HPDE6-E6E7 (cell line): Measurements from ENCODE around the gene PSMD3.

ENCODE experiments used
- DNase-seq: peaks from one replicate; pipeline ENCODE4 v3.0.0; 2011; ENCODE audit warnings: missing footprints; ENCODE audit errors: extremely low spot score

PSMD3 gene

DNA sequence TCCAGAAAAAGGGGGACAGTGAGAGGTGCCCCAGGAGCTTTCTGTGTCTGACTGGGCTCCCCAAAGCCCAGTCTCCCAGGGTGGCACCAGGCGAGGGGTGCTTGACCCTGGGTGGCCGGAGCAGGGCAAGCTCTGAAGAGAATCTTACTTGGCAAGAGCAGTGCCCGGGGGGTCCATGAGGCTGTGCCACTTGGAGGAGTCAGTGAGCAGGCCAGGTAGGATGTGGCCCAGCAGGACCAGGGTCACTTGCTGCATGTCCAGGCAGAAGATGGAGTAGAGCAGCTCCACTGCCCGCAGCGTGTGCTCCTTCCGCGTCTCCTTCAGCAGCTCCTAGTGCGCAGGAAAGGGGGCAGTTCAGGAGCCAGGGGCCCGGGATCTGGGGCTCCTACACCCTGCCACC is 41.9 kb downstream of the PSMD3 start:
- no peak for DNase-seq

DNA sequence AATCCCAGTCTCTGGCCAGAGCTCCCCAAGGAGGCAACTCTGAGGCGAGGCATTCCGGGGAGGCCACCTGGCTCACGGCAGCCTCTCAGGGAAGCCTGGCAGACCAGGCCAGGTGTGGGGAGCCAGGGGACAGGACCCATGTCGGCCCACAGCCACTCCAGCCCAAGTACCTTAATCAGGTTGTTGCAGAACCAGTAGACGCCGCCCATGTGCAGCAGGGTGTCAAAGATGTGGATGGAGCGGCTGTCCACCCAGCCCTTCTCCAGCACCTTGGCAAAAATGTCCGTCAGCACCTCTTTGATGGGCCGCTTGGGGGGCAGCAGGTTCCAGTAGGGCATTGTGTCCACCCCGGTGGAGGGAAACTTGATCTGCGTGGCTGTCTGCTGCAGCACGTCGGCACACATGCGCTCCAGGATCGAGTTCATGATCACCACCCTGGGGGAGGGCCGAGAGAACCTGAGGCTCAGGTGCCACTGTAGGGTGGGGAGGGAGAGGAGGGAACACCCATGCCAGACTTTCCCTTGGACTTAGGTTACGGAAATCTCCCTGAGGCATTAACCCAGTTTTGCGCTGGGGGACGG is 42.4 kb downstream of the PSMD3 start:
- no peak for DNase-seq

DNA sequence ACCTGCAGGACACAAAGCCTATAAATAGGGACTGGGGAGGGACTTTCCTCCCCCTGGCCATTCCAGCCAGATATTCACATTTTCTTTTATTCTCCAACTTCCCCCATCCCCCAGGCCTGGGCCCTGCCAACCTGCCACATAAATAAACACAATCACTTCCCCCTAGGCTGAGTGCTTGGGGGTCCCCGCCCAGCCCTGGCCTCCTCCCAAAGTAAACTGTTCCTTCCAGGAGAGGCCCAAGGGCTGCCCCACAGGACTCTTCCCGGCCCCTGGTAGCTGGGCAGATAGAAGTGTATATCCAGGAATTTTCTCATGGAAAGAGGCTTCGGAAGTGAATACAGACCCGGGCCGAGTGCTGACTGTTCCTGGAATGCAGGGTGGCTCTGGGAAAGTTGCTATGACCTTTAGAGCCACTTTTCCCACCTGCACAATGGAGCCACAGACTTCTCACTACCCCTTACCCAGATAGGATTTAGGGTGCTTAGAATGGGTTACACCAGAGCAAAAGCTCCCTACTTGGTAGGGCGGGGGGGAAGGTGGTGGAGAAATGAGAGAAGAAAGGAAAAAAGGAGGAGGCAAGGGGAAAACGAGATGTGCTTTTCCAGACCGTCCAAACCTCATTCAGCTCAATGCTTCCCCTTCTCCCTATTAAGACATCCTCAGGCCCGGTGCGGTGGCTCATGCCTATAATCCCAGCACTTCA is 43.1 kb downstream of the PSMD3 start:
- no peak for DNase-seq

DNA sequence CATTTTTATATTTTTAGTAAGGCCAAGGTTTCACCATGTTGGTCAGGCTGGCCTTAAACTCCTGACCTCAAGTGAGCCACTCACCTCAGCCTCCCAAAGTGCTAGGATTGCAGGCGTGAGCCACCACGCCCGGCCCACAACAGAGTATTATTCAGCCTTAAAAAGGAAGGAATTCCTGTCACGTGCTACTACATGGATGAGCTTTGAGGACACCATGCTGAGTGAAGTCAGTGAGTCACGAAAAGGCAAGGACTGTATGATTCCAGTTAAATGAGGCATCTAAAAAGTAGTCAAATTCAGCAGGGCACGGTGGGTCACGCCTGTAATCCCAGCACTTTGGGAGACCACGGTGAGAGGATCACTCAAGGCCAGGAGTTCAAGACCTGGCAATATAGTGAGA is 44.3 kb downstream of the PSMD3 start:
- no peak for DNase-seq

DNA sequence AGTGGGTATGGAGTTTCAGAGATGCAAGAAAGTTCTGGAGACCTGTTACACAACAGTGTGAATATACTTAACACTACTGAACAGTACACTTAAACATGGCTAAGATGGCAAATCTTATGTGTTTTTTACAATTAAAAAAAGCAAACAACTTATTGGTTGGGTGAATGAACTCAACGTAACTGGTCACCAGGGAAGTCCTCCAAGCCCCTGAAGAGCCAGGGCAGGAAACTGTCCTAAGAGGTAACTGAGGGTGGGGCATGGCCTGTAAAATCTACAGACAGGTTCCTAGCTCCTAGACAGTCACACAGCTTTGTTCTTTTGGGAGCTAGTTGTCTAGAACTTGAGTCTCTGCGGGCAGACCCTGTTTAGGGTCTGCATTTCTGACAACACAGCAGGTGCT is 45.0 kb downstream of the PSMD3 start:
- no peak for DNase-seq

DNA sequence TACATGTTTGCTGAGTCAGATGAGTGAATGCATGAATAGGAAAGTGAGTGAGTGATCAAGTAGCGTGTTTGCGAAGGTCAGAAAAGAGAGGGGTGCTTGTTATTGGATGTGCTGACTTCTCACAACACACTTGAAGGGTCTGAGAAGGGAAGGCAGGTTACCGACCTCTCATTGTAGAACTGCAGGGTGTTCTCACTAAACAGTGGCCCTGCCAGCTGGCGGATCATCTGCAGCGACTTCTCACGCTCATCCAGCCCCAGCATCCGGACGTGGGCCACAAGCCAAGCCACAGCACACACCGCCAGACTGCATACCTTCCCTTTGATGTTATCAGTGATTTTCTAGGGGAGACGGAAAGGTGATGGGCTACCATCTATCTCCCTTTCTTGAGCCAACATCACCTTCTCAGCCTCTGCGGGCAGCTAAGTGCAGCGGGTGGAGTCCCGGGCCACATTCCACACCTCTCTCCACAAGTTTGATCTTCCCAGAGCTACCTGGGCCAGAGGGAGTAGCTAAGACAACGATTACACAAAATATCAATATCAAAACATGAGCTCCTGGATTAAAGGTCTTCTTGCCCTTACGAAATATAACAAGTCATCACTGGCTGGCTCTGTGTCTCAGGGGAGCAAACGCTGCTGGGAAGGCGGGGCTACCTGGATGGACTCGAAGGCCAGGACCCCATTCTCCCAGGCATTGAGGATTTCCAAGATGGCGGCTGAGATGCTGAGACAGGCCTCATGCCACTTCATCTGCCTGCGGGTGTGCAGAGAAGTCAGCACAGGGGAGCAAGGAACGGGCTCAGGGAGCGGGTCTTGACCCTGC is 45.6 kb downstream of the PSMD3 start:
- DNase-seq, result no peak

DNA sequence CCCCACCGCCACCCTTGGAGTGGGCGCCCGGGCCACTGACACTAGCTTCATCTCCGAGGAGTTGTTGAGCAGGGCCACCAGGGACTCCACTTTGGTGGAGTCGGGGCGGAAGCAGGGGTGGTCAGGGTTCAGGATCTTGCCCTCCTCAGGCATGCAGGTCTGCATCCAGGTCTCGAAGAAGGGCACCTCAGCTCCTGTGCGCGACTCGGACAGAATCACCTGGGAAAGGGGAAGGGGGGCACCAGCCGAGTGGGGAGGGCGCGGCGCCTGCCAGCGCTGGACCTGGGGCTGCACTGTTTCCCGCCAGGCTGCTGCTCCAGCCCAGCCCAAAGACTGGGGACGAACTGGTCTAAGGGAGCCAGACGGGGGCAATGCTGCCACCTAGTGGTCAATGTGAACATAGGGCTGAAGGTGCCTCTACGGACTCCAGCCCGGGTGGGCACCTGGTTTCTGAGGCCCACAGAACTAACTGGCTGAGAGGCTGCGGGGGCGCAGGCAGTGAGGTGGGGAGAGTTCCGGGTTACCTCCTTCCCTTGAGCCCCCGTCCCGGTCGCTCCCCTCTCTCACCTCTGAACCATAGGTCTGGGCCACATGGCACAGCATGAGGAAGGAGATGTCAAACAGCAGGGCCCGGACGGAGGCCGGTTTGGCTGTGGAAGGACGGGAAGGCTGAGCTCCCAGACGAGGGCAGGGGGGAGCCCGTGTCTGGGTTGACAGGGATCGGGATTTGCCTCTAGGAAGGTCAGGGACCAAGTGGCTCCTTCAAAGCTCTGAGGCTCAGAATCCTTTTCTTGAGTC is 46.4 kb downstream of the PSMD3 start:
- DNase-seq, result peak; percentile 88

DNA sequence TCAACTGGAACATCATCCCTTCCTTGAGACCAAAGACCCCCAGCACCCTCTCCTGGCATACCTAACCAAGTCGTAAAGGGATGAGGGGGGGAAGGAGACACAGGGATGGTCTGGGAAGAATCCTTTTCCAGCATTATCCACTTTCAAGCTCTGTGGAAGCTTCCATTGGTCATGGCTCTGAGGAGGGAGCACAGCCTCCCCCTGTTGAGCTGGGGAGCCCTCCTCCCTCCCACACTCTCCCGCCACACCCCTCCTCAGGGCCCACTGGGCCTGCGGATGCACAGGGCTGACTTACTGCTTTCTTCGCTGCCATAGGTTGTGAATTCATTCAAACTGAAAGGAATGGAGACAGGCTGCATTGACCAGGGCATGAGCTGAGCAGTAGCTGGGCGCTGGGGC is 47.0 kb downstream of the PSMD3 start:
- no peak for DNase-seq

DNA sequence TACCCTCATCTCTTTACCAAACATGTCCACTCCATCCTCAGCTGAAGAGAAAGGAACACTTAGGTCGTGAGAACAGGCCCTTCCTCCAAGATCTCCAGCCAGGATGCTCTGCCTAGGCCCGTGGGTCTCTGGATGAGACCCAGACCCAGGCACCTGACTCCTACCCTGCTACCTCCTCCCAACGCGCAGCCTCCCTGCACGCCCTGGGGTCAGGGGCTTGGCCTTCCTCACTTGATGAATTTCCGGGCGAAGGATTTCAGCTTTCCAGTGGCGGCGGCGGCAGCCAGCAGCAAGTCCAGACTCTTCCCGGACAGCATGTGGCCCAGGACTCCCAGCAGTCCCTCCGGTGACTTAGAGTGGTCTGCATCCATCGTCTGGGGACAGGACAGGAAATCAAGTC is 48.0 kb downstream of the PSMD3 start:
- DNase-seq, result no peak

DNA sequence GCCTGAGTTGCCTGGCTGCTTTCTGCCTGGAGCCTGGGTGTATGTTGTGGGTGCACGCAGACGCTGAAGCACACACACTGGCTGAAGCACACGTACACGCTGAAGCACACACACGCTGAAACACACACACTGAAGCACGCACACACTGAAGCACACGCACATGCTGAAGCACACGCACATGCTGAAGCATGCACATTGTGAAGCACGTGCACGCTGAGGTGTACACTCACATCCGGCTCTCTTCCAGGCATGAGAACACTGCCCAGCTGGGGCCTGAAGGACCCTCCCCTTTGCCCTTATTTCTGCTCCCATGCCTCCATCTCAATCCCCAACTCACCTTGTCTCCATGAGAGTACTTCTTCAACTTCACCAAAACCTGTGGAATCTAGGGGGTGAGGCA is 51.1 kb downstream of the PSMD3 start:
- DNase-seq, result no peak

DNA sequence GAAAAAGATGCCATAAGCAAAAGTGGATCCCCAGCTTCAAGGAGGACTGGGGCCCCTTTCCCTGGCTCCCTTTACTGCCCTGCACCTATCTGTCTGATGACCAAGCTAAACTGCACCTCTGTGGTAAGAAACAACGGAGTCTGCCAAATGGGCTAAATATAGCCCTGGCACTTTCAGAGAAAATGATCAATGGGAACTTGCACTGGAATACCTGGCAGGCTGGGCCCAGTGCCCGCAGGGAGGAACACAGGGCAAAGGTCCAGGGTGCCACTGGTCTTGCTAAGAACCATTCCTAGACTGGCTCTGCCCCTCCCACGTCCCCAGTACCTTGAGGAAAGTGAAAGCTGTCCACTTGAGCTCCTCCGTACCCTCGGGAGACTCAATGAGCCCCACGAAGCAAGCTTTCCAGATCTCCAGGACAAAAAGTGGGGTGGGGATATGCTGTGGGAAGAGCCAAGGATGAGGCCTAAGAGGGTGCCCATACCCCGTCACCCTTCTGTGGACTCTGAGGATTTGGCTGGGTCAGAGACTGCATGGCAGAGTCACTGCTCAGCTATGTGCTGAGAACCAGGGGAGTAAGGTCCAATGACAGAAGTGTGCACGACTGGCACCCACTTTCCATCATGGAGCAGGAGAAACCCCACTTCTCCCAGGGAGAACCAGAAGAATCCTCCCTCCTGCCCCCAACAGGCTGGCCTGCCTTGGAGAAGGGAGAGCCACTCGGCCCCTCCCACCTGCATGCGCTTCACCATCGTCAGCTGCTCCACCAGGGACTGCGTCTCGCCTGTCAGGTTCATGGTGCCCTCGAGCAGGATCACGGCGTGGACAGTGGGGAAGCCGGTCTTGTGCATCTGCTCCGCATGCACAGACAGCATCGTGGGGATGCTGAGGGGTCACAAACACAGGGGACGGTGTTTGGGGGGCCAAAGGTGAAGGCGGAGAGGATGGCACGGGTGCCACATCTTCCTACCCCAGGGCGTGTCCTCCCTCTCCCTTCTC is 52.0 kb downstream of the PSMD3 start:
- no peak for DNase-seq

DNA sequence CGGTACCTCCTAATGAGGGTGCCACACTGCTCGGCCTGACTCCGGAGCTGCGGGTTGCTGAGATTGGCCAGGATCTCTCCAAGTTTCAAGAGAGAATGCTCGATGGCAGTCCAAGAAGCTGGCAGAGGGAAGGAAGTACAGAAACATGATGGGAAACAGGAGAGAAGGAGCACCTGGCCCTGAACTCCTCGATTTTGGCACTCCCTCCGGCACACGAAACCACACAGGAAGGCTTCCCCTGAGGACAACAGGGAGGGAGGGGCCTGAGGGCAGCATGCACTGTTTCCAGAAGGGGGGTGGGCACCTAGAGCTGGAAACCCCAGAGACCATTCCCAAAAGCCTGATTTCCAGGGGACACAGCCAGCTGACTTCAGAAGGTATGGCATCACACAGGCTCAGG is 52.7 kb downstream of the PSMD3 start:
- no peak for DNase-seq

DNA sequence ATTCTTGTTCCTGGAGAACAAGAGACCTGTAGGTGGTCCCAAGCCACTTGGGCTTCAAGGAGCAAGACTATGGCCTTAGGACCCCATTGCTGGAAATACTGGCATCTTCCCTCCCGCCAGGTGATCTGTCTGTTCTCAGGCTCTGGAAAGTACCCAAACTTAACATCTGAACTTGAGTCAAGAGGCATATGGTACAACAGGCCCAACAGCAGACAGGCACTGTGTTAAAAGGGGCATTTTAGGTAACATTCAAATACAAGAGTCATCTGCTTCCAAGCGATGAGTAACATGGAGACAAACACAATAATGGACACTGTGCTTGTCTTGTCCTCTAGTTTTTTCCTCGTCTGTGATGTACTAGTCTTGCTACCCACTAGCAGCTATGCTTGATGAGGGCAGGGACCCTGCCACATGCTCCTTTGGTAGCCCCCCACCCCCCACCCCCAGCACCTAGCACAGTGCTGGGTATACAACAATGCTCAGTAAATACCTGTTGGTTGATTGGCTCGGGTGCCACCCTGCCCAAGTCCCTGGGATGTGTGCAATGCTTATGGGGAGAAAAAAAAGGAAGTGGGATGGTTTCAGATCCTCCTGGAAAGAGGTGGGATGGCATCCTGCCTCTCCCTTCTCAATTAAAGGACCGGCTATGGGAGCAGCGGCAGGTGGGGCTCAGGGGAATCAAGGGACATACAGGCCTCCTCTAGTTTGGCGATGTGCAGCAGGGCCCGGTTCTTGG is 54.0 kb downstream of the PSMD3 start:
- DNase-seq, result no peak

DNA sequence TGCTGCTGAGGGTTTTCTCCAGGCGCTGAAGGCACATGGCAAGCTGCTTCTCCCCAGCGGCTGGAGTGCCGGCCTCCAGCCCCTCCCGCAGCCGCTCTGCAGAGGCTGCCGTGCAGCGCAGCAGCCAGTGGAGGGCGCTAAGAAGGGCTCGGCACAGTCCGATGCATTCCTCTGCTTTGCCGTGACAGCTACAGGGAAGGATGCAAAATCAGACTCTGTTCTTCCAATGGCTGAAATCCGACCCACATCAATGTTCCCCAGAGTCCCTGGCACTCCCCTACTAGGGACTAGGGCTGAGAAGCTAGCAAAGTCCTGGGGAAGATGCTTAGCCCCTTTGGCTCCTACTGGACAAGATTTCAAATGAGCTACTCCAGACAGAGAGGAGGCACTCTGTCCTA is 54.6 kb downstream of the PSMD3 start:
- no peak for DNase-seq

DNA sequence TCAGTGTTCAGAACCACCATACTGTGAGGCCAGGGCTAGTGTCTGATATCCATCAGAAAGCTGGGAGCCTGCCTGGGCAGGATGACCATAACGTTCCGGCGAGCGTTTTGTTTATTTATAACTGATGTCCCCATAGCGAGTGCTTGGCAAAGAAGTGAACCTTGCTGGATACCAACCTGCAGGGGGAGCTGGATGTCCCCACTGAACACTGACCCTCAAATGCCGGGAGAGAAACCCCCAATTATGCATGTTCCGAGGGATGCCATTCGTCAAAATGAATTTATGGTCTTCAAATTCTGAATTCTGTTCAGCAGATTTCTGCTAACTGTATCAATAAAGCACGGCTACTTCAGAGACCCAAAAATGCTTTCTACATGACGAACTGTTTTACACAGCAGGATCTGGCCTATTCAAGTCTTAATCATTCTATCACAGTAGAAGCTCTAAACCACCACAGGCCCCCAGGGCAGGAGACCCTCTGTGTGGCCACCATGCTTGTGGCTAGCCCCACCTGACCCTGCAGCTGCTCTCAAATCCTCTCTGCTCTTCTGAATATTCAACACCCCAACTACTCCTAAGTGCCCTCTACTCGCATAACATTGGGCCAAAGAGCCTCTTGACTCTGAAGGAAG is 58.4 kb downstream of the PSMD3 start:
- DNase-seq, result no peak

DNA sequence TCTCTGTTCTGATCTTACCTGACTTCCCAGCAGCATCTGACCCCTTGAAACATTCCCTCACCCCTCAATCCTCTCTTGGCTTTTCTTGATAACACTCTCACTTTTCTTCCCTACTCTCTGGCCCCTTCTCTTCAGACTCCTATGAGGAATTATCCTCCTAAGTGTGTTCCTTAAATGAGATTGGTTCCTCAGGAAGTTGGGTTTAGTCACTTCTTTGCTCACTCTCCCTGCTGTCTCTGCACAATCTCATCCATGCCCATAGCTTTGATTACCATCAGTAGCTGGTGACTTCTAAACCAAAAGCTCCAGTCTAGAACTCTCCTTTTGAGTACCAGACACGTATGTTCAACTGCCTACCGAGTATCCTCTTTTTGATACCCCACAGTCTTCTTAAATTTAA is 60.6 kb downstream of the PSMD3 start:
- no peak for DNase-seq
